Ishikawa (cell line): ENCODE data around the gene FXR1.

Experiments used
- CEBPB ChIP-seq: IDR thresholded peaks from 2 replicates; pipeline ENCODE4 v1.6.1; 2012
- CREB1 ChIP-seq: IDR thresholded peaks from 2 replicates; pipeline ENCODE4 v1.6.1; 2012; ENCODE audit warnings: low read depth
- EGR1 ChIP-seq: IDR thresholded peaks from 2 replicates; pipeline ENCODE4 v1.6.1; 2012
- EP300 ChIP-seq: IDR thresholded peaks from 2 replicates; pipeline ENCODE4 v1.6.1; 2012; ENCODE audit warnings: borderline replicate concordance
- FOXM1 ChIP-seq: IDR thresholded peaks from 2 replicates; pipeline ENCODE4 v1.6.1; 2012; ENCODE audit warnings: low read depth, borderline replicate concordance
- MAX ChIP-seq: IDR thresholded peaks from 2 replicates; pipeline ENCODE4 v1.6.1; 2012
- NFIC ChIP-seq: IDR thresholded peaks from 2 replicates; pipeline ENCODE4 v1.6.1; 2012
- RAD21 ChIP-seq: IDR thresholded peaks from 2 replicates; pipeline ENCODE4 v1.6.1; 2012; ENCODE audit warnings: low read depth
- REST ChIP-seq: IDR thresholded peaks from 2 replicates; pipeline ENCODE4 v1.6.1; 2012; ENCODE audit warnings: low read depth, mild to moderate bottlenecking
- TAF1 ChIP-seq: IDR thresholded peaks from 2 replicates; pipeline ENCODE4 v1.6.1; 2012; ENCODE audit warnings: low read depth, mild to moderate bottlenecking
- TCF12 ChIP-seq: IDR thresholded peaks from 2 replicates; pipeline ENCODE4 v1.6.1; 2012; ENCODE audit warnings: low read depth
- TEAD4 ChIP-seq: IDR thresholded peaks from 2 replicates; pipeline ENCODE4 v1.6.1; 2012
- YY1 ChIP-seq: IDR thresholded peaks from 2 replicates; pipeline ENCODE4 v1.6.1; 2012; ENCODE audit warnings: low read depth
- ZBTB7A ChIP-seq: IDR thresholded peaks from 2 replicates; pipeline ENCODE4 v1.6.1; 2012; ENCODE audit warnings: low read depth
- TF ChIP-seq, protein P1 (sequence below): IDR thresholded peaks from 2 replicates; pipeline ENCODE4 v1.6.1; 2012

Gene FXR1

DNA sequence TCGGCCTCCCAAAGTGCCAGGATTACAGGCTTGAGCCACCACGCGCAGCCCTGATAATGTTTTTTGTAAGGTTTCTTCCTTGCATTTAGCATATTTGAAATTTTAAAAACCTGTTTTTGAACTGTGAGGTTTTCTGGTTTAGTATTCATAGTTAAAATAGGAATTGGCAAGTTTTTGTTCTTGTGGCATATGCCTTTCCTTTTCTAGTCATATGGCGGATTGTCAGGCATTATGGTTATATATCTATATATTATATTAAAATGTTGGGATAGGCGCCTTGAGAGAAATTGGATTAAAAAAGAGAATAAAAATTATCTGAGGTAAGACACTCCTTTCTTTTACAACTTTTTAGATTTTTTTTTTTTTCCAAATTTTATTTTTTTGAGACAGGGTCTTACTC is 28.4 kb downstream of the FXR1 start:
- no peak for TF ChIP-seq REST
- TF ChIP-seq TEAD4: no peak
- TF ChIP-seq NFIC: no peak
- no peak for TF ChIP-seq TCF12
- TF ChIP-seq YY1: no peak
- no peak for TF ChIP-seq MAX
- TF ChIP-seq TAF1: no peak
- TF ChIP-seq EGR1: no peak
- no peak for TF ChIP-seq CREB1
- no peak for TF ChIP-seq CEBPB
- TF ChIP-seq, protein P1, sequence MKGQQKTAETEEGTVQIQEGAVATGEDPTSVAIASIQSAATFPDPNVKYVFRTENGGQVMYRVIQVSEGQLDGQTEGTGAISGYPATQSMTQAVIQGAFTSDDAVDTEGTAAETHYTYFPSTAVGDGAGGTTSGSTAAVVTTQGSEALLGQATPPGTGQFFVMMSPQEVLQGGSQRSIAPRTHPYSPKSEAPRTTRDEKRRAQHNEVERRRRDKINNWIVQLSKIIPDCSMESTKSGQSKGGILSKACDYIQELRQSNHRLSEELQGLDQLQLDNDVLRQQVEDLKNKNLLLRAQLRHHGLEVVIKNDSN: no peak
- no peak for TF ChIP-seq FOXM1
- no peak for TF ChIP-seq RAD21
- TF ChIP-seq ZBTB7A: no peak

GRCh38 chr3:180947761-180948390 is 35.4 kb downstream of the FXR1 start:
- no peak for TF ChIP-seq CEBPB
- no peak for TF ChIP-seq MAX
- no peak for TF ChIP-seq TAF1
- TF ChIP-seq CREB1: no peak
- TF ChIP-seq ZBTB7A: no peak
- no peak for TF ChIP-seq RAD21
- no peak for TF ChIP-seq EP300
- TF ChIP-seq TCF12: no peak
- no peak for TF ChIP-seq NFIC
- TF ChIP-seq, protein P1: no peak

DNA sequence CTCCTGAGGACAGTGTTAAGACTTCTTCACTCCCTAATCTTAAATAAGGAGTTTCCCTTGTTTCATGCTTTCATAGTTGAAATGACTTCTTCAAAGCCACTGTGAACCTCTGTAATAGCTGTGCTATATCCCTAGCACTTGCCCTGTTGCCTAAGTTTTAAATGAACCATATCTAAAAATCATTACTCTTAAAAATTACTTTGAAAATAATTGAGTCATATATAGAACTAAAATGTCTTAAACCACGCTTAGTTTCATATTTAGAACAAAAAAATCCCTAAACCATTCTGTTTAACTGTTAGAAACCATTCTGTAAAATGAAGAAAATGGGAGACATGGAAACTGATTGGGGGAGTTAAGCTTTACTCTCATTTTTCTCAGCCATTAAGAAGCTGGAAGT is 47.2 kb downstream of the FXR1 start:
- no peak for TF ChIP-seq EGR1
- no peak for TF ChIP-seq ZBTB7A
- no peak for TF ChIP-seq CEBPB
- TF ChIP-seq CREB1: no peak
- TF ChIP-seq RAD21: no peak
- no peak for TF ChIP-seq REST
- no peak for TF ChIP-seq TEAD4
- no peak for TF ChIP-seq TCF12
- TF ChIP-seq EP300: no peak
- no peak for TF ChIP-seq YY1
- TF ChIP-seq, protein P1: no peak
- TF ChIP-seq MAX: no peak
- TF ChIP-seq FOXM1: no peak
- no peak for TF ChIP-seq TAF1
- no peak for TF ChIP-seq NFIC

GRCh38 chr3:180961087-180961486 is 48.6 kb downstream of the FXR1 start:
- TF ChIP-seq CEBPB (no peak), TAF1 (no peak), FOXM1 (no peak), TEAD4 (no peak), TCF12 (no peak), MAX (no peak), EGR1 (no peak)

DNA sequence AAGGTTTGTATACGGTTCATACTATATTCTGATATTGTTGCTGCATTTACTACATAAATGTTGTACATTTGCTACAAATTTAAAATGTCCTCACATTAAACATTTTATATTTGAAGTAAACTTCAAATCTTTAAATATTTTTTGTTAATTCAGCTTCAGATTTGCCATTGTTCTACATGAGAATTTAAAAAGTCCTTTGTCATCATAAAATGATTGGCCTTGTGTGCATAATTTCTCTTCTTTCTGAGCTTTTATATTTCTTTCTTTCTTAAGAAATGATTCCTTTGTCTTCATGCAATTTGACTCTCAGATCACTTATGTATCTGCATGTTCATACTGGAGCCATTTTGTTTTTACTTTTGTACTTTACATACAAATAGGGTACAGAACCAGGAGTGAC is 49.1 kb downstream of the FXR1 start:
- no peak for TF ChIP-seq NFIC
- TF ChIP-seq RAD21: no peak
- no peak for TF ChIP-seq EP300
- TF ChIP-seq YY1: no peak
- TF ChIP-seq REST: no peak
- no peak for TF ChIP-seq TCF12
- no peak for TF ChIP-seq MAX
- no peak for TF ChIP-seq EGR1
- TF ChIP-seq FOXM1: no peak
- no peak for TF ChIP-seq ZBTB7A
- no peak for TF ChIP-seq CEBPB
- TF ChIP-seq TEAD4: no peak
